Activated naive CD4-positive, alpha-beta T cell treated with anti-CD3 and anti-CD28 coated beads, Interleukin-2, amount 50 U/mL, for 72 hours (primary cell): ENCODE data around the gene TNFRSF6B. TPM values are rescaled to one million over a fixed set of nuclear protein-coding genes. Genes with fewer than 3 reads are reported as not detected.
"Not testable (repeated sequence)": the region's sequence is repeated elsewhere in the genome, so short reads cannot be mapped to it uniquely, and the experiment has no call there.

Experiments
- ATAC-seq, 2 donors: fragments of 150-1000 bp; cut with Tn5 transposase; 2 replicates each; pipeline ENCODE4 v1.10.0; 2021; ENCODE audit warnings: mild to moderate bottlenecking in 2 of 2, moderate library complexity in 2 of 2
- DNase-seq, 2 donors: peaks; one replicate each; pipeline ENCODE4 v3.0.0; 2021 to 2022; ENCODE audit warnings: low spot score in 2 of 2
- H3K27ac Mint-ChIP-seq, 2 donors: one replicate each; pipeline ENCODE4 v1.8.0; 2022; ENCODE audit warnings: mild to moderate bottlenecking in 2 of 2, mixed read lengths in 2 of 2
- H3K36me3 Mint-ChIP-seq, 2 donors: one replicate each; pipeline ENCODE4 v1.8.0; 2022; ENCODE audit warnings: mixed read lengths in 2 of 2
- H3K9me3 Mint-ChIP-seq, 2 donors: one replicate each; pipeline ENCODE4 v1.8.0; 2022; ENCODE audit warnings: mixed read lengths in 2 of 2
- total RNA-seq, 2 donors: library from RNA; stranded (reverse); gene quantifications; one replicate each; pipeline ENCODE4 v1.2.3, GENCODE V29; 2022

TNFRSF6B gene
- total RNA-seq, 2 donors from 2014 or later, result not detected

DNA sequence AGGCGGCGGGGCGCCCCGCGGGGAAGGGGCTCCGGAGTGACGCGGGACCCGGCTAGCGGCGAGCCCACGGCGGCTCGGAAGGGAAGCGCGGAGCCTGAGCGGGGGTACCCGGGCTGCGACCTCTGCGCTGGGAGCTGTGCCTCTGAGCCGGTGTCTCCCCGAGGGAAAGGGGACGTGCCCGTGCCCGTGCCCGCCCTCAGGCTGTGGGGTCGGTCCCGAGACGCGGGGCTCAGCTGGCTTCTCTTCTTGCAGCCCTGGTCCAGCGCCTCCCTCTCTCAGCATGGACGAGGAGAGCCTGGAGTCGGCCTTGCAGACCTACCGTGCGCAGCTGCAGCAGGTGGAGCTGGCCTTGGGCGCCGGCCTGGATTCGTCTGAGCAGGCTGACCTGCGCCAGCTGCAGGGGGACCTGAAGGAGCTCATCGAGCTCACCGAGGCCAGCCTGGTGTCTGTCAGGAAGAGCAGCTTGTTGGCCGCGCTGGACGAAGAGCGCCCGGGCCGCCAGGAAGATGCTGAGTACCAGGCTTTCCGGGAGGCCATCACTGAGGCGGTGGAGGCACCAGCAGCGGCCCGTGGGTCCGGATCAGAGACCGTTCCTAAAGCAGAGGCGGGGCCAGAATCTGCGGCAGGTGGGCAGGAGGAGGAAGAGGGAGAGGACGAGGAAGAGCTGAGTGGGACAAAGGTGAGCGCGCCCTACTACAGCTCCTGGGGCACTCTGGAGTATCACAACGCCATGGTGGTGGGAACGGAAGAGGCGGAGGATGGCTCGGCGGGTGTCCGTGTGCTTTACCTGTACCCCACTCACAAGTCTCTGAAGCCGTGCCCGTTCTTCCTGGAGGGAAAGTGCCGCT is 12.1 kb downstream of the TNFRSF6B start:
- H3K27ac Mint-ChIP-seq, result peak overlapping the region; percentile 91 to 93
- H3K9me3 Mint-ChIP-seq, result peaks cover 0 to 6% of the 10 kb centered on the region in 2 donors
- peaks cover 25 to 44% of the 10 kb centered on the region in 2 donors for H3K36me3 Mint-ChIP-seq
- ATAC-seq (peak; percentile 4 to 11), DNase-seq (peak; percentile 15 to 57)

DNA sequence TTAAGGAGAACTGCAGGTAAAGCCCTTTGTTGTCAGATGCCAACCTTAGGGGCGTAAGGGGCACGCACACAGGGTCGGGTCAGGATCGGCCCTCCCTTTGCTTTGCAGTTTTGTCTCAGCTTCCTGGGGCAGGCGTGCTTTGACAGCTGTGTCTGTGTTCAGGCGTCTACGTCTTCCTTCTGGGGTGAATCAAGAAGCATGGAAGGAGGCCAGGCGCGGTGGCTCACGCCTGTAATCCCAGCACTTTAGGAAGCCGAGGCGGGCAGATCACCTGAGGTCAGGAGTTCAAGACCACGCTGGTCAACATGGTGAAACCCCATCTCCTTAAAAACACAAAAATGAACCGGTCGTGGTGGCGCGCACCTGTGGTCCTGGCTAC is 12.7 kb downstream of the TNFRSF6B start:
- no peak for ATAC-seq
- H3K9me3 Mint-ChIP-seq, result peaks cover 0 to 6% of the 10 kb centered on the region in 2 donors
- H3K36me3 Mint-ChIP-seq, result peaks cover 25 to 47% of the 10 kb centered on the region in 2 donors
- DNase-seq, result no peak
- peak overlapping the region in 1 of 2 donors; percentile 91 for H3K27ac Mint-ChIP-seq

DNA sequence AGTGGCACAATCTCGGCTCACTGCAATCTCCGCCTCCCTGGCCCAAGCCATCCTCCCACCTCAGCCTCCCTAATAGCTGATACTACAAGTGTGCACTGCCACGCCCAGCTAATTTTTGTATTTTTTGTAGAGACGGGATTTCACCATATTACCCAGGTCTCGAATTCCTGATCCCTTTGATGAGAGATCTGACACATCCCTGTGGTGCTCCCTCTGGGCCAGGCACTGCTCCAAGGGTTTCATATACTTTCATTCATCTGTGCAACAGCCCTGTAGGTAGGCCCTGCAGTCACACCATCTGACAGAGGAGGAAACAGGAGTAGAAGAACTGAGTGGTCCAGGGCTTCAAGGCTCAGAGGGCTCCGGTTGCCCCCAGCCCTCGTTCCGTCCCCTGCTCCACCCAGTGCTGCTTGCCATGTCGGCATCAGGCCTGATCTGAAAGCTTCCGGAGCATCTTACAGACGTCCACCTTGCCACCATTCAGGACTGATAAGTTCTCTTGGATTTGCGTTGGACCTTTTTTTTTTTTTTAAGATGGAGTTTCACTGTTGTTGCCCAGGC is 14.7 kb downstream of the TNFRSF6B start:
- peaks cover 36 to 65% of the 10 kb centered on the region in 2 donors for H3K36me3 Mint-ChIP-seq
- no peak for ATAC-seq
- peaks cover 4 to 10% of the 10 kb centered on the region in 2 donors for H3K9me3 Mint-ChIP-seq
- no peak for DNase-seq
- no peak overlapping the region for H3K27ac Mint-ChIP-seq

DNA sequence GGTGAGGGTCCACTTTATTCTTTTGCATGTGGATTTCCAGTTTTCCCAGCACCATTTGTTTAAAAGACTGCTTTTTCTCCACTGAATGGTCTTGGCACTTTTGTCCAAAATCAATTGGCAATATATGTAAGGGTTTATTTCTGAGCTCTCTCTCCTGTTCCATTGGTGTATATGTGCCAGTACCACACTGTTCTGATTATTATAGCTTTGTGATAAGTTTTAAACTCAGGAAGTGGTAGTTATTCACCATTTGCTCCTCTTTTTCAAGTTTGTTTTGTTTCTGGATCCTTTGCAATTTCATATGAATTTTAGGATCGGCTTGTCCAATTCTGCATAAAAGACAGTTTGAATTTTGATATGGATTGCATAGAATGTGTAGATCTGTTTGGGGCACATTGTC is 15.7 kb downstream of the TNFRSF6B start:
- peaks cover 4 to 10% of the 10 kb centered on the region in 2 donors for H3K9me3 Mint-ChIP-seq

GRCh38 chr20:63714858-63715257 is 18.4 kb downstream of the TNFRSF6B start:
- H3K27ac Mint-ChIP-seq, result no peak overlapping the region
- DNase-seq, result no peak
- H3K36me3 Mint-ChIP-seq, result peaks cover 40 to 80% of the 10 kb centered on the region in 2 donors
- peaks cover 10 to 18% of the 10 kb centered on the region in 2 donors for H3K9me3 Mint-ChIP-seq
- ATAC-seq, result no peak

More for the DNA sequence above, 15.7 kb downstream of the TNFRSF6B start:
- Mint-ChIP-seq H3K27ac (no peak overlapping the region), H3K36me3 (peaks cover 32 to 68% of the 10 kb centered on the region in 2 donors)
- no peak for ATAC-seq
- DNase-seq, result no peak

GRCh38 chr20:63718996-63719395 is 22.5 kb downstream of the TNFRSF6B start:
- no peak for ATAC-seq
- DNase-seq, result no peak
- Mint-ChIP-seq H3K36me3 (peaks cover 32 to 63% of the 10 kb centered on the region in 2 donors), H3K27ac (peak overlapping the region in 1 of 2 donors; percentile 53), H3K9me3 (peaks cover 10 to 12% of the 10 kb centered on the region in 2 donors)

DNA sequence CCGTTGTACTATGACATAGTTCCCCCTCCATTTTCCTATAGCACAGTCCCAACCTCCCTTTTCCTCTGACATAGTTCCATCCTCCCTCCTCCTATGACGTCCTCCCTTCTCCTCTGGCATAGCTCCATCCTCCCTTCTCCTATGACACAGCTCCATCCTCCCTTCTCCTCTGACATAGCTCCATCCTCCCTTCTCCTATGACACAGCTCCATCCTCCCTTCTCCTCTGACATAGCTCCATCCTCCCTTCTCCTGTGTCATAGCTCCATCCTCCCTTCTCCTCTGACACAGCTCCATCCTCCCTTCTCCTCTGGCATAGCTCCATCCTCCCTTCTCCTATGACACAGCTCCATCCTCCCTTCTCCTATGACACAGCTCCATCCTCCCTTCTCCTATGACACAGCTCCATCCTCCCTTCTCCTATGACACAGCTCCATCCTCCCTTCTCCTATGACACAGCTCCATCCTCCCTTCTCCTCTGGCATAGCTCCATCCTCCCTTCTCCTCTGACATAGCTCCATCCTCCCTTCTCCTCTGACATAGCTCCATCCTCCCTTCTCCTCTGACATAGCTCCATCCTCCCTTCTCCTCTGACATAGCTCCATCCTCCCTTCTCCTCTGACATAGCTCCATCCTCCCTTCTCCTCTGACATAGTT is 26.6 kb downstream of the TNFRSF6B start:
- not testable (repeated sequence) for DNase-seq, H3K27ac Mint-ChIP-seq, ATAC-seq
- Mint-ChIP-seq H3K9me3 (peaks cover 10 to 12% of the 10 kb centered on the region in 2 donors), H3K36me3 (peaks cover 24 to 51% of the 10 kb centered on the region in 2 donors)

DNA sequence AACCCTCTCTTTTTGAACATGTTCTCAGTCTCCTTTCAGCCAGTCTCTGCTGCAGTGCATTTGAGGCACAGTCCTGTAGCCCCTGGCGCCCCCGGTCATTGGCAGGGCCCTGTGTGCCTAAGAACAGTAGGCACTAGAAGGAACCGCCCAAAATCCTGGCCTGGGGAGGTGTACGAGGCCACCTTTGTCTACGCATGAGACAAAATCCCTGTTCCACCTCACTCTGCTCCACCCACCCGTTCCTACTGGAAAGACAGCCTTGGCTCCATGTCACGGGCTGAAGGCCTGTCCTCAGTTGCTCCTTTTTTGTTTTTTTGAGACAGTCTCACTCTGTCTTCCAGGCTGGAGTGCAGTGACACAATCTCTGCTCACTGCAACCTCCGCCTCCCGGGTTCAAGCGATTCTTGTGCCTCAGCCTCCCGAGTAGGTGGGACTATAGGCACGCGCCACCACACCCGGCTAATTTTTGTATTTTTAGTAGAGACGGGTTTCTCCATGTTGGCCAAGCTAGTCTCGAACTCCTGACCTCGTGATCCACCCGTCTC is 33.8 kb downstream of the TNFRSF6B start:
- peaks cover 14 to 30% of the 10 kb centered on the region in 2 donors for H3K36me3 Mint-ChIP-seq
- H3K27ac Mint-ChIP-seq, H3K9me3 Mint-ChIP-seq, DNase-seq, ATAC-seq: not testable (repeated sequence)

- Mint-ChIP-seq H3K9me3 (no peaks in the 10 kb centered on the region), H3K36me3 (peaks cover 10 to 19% of the 10 kb centered on the region in 2 donors), H3K27ac (no peak overlapping the region)
- ATAC-seq, result no peak
- DNase-seq, result no peak
Observed at GRCh38 chr20:63731410-63731809, 35.0 kb downstream of the TNFRSF6B start.

GRCh38 chr20:63732118-63733095 is 36.0 kb downstream of the TNFRSF6B start:
- Mint-ChIP-seq H3K27ac (no peak overlapping the region), H3K36me3 (peaks cover 10 to 13% of the 10 kb centered on the region in 2 donors), H3K9me3 (no peaks in the 10 kb centered on the region)
- DNase-seq (no peak), ATAC-seq (no peak)

- DNase-seq, result no peak
- Mint-ChIP-seq H3K36me3 (peaks cover 10 to 13% of the 10 kb centered on the region in 2 donors), H3K9me3 (no peaks in the 10 kb centered on the region), H3K27ac (no peak overlapping the region)
- ATAC-seq, result no peak
Observed at GRCh38 chr20:63733117-63733516, 36.7 kb downstream of the TNFRSF6B start.

- ATAC-seq, result no peak
- peaks cover 10 to 13% of the 10 kb centered on the region in 2 donors for H3K36me3 Mint-ChIP-seq
- no peaks in the 10 kb centered on the region for H3K9me3 Mint-ChIP-seq
- no peak for DNase-seq
- H3K27ac Mint-ChIP-seq, result no peak overlapping the region
Observed at GRCh38 chr20:63733579-63734081, 37.2 kb downstream of the TNFRSF6B start.

DNA sequence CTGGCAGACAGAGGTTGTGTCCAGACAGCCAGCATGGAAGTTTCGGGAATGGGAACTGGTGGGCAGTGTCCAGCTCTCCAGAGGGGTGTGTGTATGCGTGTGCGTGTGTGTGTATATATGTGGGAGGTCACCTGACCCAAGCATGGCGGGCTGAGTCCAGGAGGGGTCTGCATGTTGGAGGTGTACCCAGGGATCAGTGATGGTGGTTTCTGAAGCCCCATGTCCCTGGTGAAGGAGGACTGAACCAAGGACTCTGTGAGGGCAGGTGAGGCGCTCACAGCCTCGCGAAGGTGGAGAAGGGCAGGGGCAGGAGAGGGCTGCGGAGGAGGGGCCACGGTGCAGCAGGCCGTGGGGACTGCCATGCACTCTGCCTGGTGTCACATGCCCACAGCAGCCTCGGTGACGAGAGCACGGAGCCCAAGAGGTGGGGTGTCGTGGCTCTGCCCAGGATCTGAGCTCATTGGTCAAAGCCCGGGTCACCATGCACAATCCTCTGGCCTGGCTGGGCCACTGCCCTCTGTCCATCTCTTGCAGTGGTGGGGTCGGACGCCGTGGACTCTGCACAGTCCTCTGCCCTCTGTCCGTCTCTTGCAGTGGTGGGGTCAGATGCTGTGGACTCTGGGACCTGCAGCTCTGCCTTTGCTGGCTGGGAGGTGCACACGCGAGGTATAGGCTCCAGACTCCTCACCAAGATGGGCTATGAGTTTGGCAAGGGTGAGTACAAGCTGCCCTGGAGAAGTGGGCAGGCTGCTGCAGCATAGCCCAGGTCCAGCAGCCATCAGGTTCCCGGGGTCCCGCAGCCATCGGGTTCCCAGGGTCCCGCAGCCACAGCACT is 37.9 kb downstream of the TNFRSF6B start:
- no peaks in the 10 kb centered on the region for H3K9me3 Mint-ChIP-seq
- H3K36me3 Mint-ChIP-seq, result peaks cover 10 to 11% of the 10 kb centered on the region in 2 donors
- DNase-seq (no peak), ATAC-seq (no peak)
- no peak overlapping the region for H3K27ac Mint-ChIP-seq

DNA sequence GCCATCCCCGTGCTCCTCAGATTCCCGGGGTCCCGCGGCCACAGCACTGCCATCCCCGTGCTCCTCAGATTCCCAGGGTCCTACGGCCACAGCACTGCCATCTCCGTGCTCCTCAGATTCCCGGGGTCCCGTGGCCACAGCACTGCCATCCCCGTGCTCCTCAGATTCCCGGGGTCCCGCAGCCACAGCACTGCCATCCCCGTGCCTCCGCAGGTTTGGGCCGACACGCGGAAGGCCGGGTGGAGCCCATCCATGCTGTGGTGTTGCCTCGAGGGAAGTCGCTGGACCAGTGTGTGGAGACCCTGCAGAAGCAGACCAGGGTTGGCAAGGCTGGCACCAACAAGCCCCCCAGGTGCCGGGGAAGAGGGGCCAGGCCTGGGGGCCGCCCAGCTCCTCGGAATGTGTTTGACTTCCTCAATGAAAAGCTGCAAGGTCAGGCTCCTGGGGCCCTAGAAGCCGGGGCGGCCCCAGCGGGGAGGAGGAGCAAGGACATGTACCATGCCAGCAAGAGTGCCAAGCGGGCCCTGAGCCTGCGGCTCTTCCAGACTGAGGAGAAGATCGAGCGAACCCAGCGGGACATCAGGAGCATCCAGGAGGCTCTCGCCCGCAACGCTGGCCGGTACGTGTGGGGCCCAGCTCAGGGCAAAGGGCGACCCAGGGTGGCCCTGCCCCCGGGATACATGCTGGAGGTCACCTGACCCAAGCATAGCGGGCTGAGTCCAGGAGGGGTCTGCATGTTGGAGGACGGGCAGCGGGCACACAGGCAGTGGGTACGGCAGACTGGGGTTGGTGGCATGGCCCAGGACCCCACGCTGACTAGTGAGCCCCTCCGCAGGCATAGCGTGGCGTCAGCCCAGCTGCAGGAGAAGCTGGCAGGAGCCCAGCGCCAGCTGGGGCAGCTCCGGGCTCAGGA is 38.8 kb downstream of the TNFRSF6B start:
- DNase-seq, result no peak
- no peak for ATAC-seq
- no peak overlapping the region for H3K27ac Mint-ChIP-seq

More for the DNA sequence above, 38.8 kb downstream of the TNFRSF6B start:
- Mint-ChIP-seq H3K9me3 (no peaks in the 10 kb centered on the region), H3K36me3 (peaks cover 7 to 10% of the 10 kb centered on the region in 2 donors)
